IPS DF 6.9 (cell line): Measurements from ENCODE around the gene MRPL43.

ENCODE experiments used
- DNase-seq: peaks from one replicate; pipeline ENCODE4 v3.0.0-alpha.2; 2013; ENCODE audit warnings: low read depth, low spot score
- H3K27ac ChIP-seq: one replicate; pipeline ENCODE4 v1.5.1; 2013; ENCODE audit warnings: low read length, control low read depth
- H3K27me3 ChIP-seq: 2 replicates; pipeline ENCODE4 v1.6.1; 2013; ENCODE audit warnings: mild to moderate bottlenecking, low read length; ENCODE audit not compliant: control insufficient read depth, insufficient read depth
- H3K36me3 ChIP-seq: 2 replicates; pipeline ENCODE4 v1.6.1; 2013; ENCODE audit warnings: low read length; ENCODE audit not compliant: control insufficient read depth, insufficient read depth
- H3K4me1 ChIP-seq: 2 replicates; pipeline ENCODE4 v1.6.1; 2013; ENCODE audit warnings: low read length; ENCODE audit not compliant: control insufficient read depth, insufficient read depth
- H3K4me3 ChIP-seq: 2 replicates; pipeline ENCODE4 v1.5.1; 2013; ENCODE audit warnings: mild to moderate bottlenecking, low read length
- H3K9me3 ChIP-seq: 2 replicates; pipeline ENCODE4 v1.6.1; 2013; ENCODE audit warnings: low read length, inconsistent platforms; ENCODE audit not compliant: control insufficient read depth, insufficient read depth
- WGBS: extraction: QIAGEN DNeasy Blood & Tissue Kit; methylation state at CpG from one replicate; pipeline ENCODE4 v1.1.7; 2013; ENCODE audit warnings: mixed read lengths, missing lambda C conversion rate; ENCODE audit not compliant: insufficient read length, insufficient coverage; 5-methylcytosine and 5-hydroxymethylcytosine counted together

MRPL43 gene

GRCh38 chr10:101030496-101031127, 43.3 kb upstream of the MRPL43 start:
- DNase-seq: no peak
- H3K27me3 ChIP-seq: peaks cover 4% of the 10 kb centered on the region; the same call in 1 of the 2 replicates
- H3K36me3 ChIP-seq: no peaks in the 10 kb centered on the region
- H3K9me3 ChIP-seq: no peaks in the 10 kb centered on the region
- H3K27ac ChIP-seq: no peak overlapping the region
- WGBS: no CpG with 5 or more reads among the region's 25 CpGs
- H3K4me1 ChIP-seq: peaks cover 11% of the 10 kb centered on the region; the same call in 1 of the 2 replicates
- peak overlapping the region; percentile 24; the same call in 1 of the 2 replicates for H3K4me3 ChIP-seq

- no peak for DNase-seq
- no peak overlapping the region for H3K4me3 ChIP-seq
- no peak overlapping the region for H3K27ac ChIP-seq
- peaks cover 4% of the 10 kb centered on the region; the same call in 1 of the 2 replicates for H3K27me3 ChIP-seq
- H3K36me3 ChIP-seq: no peaks in the 10 kb centered on the region
- WGBS: no CpG with 5 or more reads among the region's 27 CpGs
- no peaks in the 10 kb centered on the region for H3K9me3 ChIP-seq
- H3K4me1 ChIP-seq: peaks cover 11% of the 10 kb centered on the region; the same call in 1 of the 2 replicates
These were observed 42.4 kb upstream of the MRPL43 start for GRCh38 chr10:101029520-101030295.

DNA sequence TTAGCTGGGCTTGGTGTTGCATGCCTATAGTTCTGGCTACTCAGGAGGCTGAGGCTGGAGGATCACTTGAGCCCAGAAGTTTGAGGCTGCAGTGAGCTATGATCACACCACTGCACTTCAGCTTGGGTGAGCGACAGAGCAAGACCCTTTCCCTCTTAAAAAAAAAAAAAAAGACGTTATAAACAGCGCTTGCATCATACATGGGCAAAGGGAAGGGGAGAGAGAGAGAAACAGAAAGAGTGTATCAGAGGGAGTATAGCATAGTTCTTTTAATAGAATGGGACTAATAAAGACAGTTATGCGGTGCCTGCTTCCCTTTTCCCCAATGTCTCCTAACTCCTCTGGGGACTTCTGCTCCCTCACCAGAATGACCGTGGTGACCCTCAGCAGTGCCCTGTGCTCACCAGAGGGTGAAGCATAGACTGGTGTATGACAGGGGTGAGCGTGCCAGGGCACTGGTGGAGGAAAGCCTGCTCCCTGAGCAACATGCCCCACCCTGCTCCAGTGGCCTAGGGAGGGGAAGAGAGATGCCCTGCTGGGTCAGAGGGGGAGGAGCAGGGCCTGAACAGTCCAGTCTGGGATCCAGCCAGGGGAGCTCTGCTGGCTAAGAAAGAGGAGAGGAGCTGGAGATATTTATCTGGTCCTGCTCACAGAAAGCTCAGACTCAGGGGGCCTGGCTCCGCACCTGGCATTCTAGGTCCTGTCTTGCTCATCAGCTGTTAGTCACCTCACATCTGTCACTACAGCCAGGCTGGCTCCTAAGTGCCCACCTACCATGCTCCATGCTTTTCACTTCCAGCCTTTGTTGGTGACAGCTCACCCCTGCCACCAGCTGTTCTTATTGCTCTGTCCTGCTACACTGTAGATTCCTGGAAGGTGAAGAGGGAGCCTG, 41.4 kb upstream of the MRPL43 start:
- Histone ChIP-seq H3K27me3 (peaks cover 4% of the 10 kb centered on the region; the same call in 1 of the 2 replicates), H3K4me3 (no peak overlapping the region), H3K4me1 (peaks cover 11% of the 10 kb centered on the region; the same call in 1 of the 2 replicates), H3K27ac (no peak overlapping the region), H3K9me3 (no peaks in the 10 kb centered on the region), H3K36me3 (no peaks in the 10 kb centered on the region)
- DNase-seq: no peak
- WGBS: no CpG with 5 or more reads among the region's 7 CpGs

DNA sequence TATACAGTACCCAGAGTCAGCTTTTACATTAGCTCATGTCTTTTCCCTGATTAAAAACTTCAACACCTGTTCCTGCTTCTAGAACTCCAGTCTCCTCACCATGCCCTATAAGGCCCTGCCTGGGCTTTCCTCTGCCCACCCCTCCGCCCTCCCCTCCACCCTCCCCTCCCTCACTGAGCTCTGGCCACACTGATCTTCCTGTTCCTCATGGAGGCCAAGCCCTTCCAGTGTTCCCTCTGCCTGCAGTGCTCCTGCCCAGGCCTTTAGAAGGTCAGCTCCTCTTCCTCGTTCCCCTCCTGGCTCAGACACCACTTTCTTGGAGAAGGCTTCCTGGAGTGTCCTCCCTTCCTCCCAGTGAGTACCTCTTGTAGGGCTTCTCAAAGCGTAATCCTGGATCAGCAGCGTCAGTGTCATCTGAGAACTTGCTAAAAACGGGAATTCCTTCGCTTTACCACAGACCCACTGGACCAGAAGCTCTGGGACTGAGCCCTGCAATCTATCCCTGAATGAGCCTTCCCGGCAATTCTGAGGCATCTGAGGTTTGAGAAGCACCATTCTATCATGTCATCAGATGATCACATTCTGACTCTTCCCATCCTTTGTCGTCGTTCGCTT, 39.9 kb upstream of the MRPL43 start:
- H3K9me3 ChIP-seq: no peaks in the 10 kb centered on the region
- H3K27ac ChIP-seq: no peak overlapping the region
- peaks cover 8% of the 10 kb centered on the region; the same call in 1 of the 2 replicates for H3K4me1 ChIP-seq
- no peak overlapping the region for H3K4me3 ChIP-seq
- DNase-seq: no peak
- H3K27me3 ChIP-seq: no peaks in the 10 kb centered on the region; the same call in 1 of the 2 replicates
- no CpG with 5 or more reads among the region's 10 CpGs for WGBS
- no peaks in the 10 kb centered on the region for H3K36me3 ChIP-seq

DNA sequence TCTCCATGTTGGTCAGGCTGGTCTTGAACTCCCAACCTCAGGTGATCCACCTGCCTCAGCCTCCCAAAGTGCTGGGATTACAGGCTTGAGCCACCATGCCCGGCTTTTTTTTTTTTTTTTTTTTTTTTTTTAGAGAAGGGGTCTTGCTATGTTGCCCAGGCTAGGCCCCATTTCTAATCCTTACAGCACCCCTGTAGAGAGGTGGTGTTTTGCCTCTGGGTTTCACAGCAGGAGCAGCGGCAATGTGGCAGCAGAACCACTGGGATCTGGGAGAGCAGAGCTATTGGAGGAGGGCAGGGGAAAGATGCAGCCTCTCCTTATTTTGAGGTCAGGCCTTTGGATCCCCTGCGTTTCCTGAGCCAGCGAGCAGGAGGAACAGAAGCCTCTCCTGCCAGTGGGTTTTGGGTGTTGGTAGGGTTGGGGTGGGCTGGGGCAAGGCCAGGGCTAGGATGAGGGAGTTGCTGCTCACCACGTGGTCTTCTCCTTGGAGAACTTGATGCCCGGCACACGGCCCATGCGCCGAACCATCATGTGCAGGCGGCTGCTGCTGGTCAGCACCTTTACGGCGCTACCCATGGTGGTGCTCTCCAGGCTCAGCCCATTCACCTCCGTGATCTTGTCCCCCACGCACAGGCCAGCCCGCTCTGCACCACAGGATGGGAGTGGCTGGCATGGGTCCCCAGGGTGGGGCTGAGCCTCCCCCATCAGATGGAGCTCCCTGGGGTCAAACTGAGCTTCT, 35.8 kb upstream of the MRPL43 start:
- H3K9me3 ChIP-seq: no peaks in the 10 kb centered on the region
- no peak overlapping the region for H3K27ac ChIP-seq
- no peaks in the 10 kb centered on the region for H3K4me1 ChIP-seq
- WGBS: no CpG with 5 or more reads among the region's 15 CpGs
- no peaks in the 10 kb centered on the region for H3K36me3 ChIP-seq
- H3K4me3 ChIP-seq: no peak overlapping the region
- DNase-seq: no peak
- H3K27me3 ChIP-seq: peaks cover 7% of the 10 kb centered on the region; the same call in 1 of the 2 replicates

DNA sequence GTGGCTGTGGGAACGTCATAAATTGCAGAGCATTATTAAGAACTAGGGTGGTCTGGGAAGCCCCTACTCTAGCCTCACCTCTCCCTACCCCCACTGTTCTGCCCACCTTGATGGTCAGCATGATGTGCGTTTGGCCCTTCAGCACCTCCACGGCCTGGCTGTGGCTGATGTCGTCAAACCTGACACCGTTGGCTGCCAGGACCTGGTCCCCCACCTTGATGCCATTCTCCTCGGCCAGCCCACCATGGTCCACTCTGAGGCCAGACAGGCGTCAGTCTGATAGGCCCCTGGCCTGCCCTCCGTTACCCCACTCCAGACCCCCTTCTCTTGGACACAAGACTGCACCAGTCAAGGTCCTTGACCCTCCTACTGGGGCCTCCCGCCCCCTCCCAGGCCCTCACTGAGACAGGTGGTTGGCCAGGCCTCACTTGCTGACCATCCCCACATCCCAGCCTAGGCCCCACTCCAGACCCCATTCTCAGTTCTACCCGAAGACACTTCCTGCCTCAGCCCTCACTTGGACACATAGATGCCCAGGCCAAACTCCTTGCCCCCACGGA, 34.5 kb upstream of the MRPL43 start:
- no peaks in the 10 kb centered on the region for H3K9me3 ChIP-seq
- no peak overlapping the region for H3K4me3 ChIP-seq
- H3K27me3 ChIP-seq: peaks cover 15% of the 10 kb centered on the region; the same call in 1 of the 2 replicates
- DNase-seq: no peak
- H3K27ac ChIP-seq: no peak overlapping the region
- H3K36me3 ChIP-seq: no peaks in the 10 kb centered on the region
- no peaks in the 10 kb centered on the region for H3K4me1 ChIP-seq
- WGBS: no CpG with 5 or more reads among the region's 11 CpGs

DNA sequence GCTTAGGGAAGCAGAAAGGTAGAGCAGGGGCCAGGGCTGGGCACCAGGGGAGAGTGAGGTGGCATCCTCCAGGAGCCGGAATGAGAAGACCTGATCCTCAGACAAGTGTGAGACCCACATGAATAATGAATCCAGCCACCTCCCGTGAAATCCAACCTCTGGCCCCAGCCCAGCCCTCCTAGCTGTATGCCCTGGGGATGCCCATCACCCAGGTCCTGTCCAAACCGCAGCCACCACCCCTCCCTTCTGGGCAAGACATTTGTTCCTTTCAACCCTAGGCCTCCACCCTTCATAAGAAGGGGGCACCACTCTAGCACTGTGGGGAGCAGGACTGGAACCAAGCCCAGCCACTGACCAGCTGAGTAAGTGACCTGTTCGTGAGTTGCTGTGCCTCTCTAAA, 33.9 kb upstream of the MRPL43 start:
- WGBS: no CpG with 5 or more reads among the region's 4 CpGs
- Histone ChIP-seq H3K4me3 (no peak overlapping the region), H3K9me3 (no peaks in the 10 kb centered on the region), H3K36me3 (no peaks in the 10 kb centered on the region), H3K27ac (no peak overlapping the region), H3K27me3 (peaks cover 16% of the 10 kb centered on the region; the same call in 1 of the 2 replicates), H3K4me1 (no peaks in the 10 kb centered on the region)
- no peak for DNase-seq

DNA sequence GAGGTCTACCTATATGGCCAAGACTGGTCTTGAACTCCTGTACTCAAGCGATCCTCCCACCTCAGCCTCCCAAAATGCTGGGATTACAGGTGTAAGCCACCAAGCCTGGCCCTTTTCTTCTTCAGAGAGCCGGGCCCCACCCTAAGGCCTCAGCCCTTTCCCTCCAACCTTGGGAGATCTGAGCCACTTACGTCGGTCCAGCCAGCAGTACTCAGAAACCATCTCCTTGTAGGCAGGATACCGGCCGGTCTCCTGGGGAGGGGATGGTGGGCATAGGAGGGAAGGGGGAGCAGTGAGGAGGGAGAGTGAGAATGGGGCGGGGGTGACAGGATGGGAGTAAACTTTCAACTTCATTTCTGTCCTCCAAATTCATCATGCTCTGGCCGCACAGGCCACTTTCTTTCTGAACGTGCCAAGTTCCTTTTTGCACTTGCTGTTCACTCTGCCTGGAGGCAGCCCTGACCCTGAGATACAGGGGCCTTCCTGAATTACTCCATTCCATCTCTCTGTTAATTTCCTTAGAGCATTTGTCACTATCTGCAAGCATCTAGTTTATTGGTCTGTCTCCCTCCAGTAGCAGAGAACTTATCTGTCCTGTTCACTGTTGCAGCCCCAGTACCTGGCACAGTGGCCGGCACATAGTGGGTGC, 33.3 kb upstream of the MRPL43 start:
- Histone ChIP-seq H3K36me3 (no peaks in the 10 kb centered on the region), H3K27ac (no peak overlapping the region), H3K9me3 (no peaks in the 10 kb centered on the region), H3K27me3 (peaks cover 16% of the 10 kb centered on the region; the same call in 1 of the 2 replicates), H3K4me1 (no peaks in the 10 kb centered on the region), H3K4me3 (no peak overlapping the region)
- no peak for DNase-seq
- no CpG with 5 or more reads among the region's 10 CpGs for WGBS

- DNase-seq: no peak
- no peak overlapping the region for H3K27ac ChIP-seq
- no peaks in the 10 kb centered on the region for H3K4me1 ChIP-seq
- H3K36me3 ChIP-seq: no peaks in the 10 kb centered on the region
- no peaks in the 10 kb centered on the region for H3K9me3 ChIP-seq
- no peak overlapping the region for H3K4me3 ChIP-seq
- no CpG with 5 or more reads among the region's 2 CpGs for WGBS
- peaks cover 16% of the 10 kb centered on the region; the same call in 1 of the 2 replicates for H3K27me3 ChIP-seq
These were observed 32.1 kb upstream of the MRPL43 start for GRCh38 chr10:101019440-101019703.
